Ishikawa (cell line): Measurements from ENCODE around the gene APEX1.

Source experiments
- CREB1 ChIP-seq: IDR thresholded peaks from 2 replicates; pipeline ENCODE4 v1.6.1; 2012; ENCODE audit warnings: low read depth
- EP300 ChIP-seq: IDR thresholded peaks from 2 replicates; pipeline ENCODE4 v1.6.1; 2012; ENCODE audit warnings: borderline replicate concordance
- TAF1 ChIP-seq: IDR thresholded peaks from 2 replicates; pipeline ENCODE4 v1.6.1; 2012; ENCODE audit warnings: low read depth, mild to moderate bottlenecking

DNA sequence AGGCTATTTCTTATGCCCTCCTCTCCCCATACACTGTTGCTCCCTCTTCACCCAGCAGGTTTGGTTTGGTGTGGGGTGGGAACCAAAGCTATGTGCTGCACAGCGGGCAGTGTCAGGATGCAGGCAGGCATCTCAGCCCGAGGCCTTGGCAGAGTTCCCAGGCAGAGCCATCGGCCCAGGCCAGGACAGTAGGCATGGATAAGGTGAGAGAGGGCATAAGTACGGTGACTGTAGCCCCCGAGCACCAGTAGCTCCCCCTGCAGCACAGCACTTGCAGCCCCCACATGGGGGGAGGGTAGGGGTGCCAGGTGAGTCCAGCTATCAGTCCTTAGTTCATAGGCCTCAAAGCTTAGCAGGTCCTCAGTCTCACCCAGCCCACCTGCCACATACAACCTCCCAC lies 26.2 kb upstream of the APEX1 start:
- TF ChIP-seq EP300 (no peak), CREB1 (no peak), TAF1 (no peak)
